ENCODE data around the gene P4HB. TPM values are rescaled to one million over a fixed set of nuclear protein-coding genes. Genes with fewer than 3 reads are reported as not detected.
A peak's percentile ranks its signal among the peaks of the same experiment; 100 is the strongest.

P4HB gene
- total RNA-seq, 6 experiments from 2014 or later = 856 to 5,039 (median 1,455) TPM

DNA sequence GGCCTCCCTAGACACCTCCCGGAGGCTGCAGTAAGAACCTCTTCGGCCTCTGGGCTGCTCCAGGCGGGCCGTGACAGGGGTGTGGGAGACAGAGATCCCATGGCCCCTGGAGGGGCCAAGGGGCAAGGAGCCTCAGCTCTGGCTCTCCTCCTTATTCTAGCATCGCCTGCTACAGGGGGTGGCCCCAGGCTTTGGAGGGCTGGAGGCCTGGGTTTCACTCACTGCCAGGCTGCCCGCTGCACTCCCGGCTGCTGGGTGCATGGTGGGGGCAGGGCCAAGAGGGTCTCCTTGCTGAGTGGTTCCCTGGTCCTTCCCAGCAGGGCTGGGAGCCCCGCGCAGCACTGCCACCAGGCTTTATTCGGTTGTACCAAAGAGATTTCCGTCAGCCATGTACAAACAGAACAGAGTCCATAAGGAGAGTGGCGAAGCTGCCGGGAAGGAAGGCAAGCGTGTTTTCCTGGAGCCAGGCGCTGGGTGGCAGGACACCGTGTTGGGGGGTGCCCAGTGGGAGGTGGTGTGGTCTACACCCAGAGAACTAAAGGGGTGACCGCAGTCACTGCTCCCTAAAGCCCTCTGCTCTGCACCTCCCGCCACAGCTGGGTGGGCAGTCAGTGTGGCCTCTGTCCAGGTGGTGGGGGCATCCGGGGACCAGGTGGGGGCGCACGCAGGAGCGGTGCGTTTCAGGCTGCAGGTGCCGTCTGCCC lies 43.7 kb upstream of the P4HB start:
- Histone ChIP-seq H3K4me3 (no peak overlapping the region), H3K27ac (no peak overlapping the region), H3K9me3 (no peaks in the 10 kb centered on the region), H3K27me3 (no peaks in the 10 kb centered on the region), H3K4me1 (peaks cover 0 to 31% (median 5%) of the 10 kb centered on the region in 4 donors), H3K36me3 (peaks cover 0 to 52% (median 21%) of the 10 kb centered on the region in 4 donors)
- intact Hi-C loops (cut with DNase I) = no loop called here
- TF ChIP-seq, protein P1, sequence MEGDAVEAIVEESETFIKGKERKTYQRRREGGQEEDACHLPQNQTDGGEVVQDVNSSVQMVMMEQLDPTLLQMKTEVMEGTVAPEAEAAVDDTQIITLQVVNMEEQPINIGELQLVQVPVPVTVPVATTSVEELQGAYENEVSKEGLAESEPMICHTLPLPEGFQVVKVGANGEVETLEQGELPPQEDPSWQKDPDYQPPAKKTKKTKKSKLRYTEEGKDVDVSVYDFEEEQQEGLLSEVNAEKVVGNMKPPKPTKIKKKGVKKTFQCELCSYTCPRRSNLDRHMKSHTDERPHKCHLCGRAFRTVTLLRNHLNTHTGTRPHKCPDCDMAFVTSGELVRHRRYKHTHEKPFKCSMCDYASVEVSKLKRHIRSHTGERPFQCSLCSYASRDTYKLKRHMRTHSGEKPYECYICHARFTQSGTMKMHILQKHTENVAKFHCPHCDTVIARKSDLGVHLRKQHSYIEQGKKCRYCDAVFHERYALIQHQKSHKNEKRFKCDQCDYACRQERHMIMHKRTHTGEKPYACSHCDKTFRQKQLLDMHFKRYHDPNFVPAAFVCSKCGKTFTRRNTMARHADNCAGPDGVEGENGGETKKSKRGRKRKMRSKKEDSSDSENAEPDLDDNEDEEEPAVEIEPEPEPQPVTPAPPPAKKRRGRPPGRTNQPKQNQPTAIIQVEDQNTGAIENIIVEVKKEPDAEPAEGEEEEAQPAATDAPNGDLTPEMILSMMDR (IDR thresholded peaks at IDR 0.05) = no peak
- no peak for TF ChIP-seq POLR2A (IDR thresholded peaks at IDR 0.05)
- no peak for DNase-seq
- ATAC-seq = no peak
- 72% methylated on average over 7 of the region's 24 CpGs for WGBS (ENCODE audit: insufficient coverage, low coverage, low lambda C conversion rate, missing lambda C conversion rate)

DNA sequence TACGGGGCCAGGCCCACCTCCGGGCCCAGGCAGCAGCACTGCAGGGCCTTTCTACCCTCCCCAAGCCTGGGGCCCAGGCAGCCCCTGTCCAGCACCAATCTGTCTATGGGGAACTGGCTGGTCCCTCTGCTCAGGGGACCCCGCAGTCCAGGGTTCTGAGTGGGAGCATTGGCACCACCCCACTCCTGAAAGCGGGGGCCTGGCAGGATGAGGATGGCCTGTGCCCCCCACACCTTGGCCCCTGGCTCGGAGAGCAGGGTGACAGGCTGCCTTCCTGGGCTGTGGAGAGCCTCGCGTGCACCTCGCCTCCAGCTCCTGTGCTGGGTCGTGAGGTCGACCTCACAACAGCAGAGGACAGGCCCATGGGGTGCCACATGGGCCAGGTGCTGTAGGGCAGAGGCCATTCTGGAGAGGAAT lies 43.1 kb upstream of the P4HB start:
- no CpG with 5 or more reads among the region's 10 CpGs for WGBS (ENCODE audit: insufficient coverage, low coverage, low lambda C conversion rate, missing lambda C conversion rate)
- ATAC-seq (peak in 2 of 4 donors; percentile 4 to 5), DNase-seq (no peak)
- no peaks in the 10 kb centered on the region for H3K9me3 ChIP-seq
- intact Hi-C loops (cut with DNase I) = no loop called here
- no peak overlapping the region for H3K27ac ChIP-seq
- TF ChIP-seq POLR2A (IDR thresholded peaks at IDR 0.05) = no peak
- TF ChIP-seq, protein P1 (IDR thresholded peaks at IDR 0.05) = no peak
- no peaks in the 10 kb centered on the region for H3K27me3 ChIP-seq
- H3K36me3 ChIP-seq = peaks cover 0 to 49% (median 18%) of the 10 kb centered on the region in 4 donors
- peaks cover 0 to 29% (median 5%) of the 10 kb centered on the region in 4 donors for H3K4me1 ChIP-seq
- no peak overlapping the region for H3K4me3 ChIP-seq

- H3K27ac ChIP-seq = no peak overlapping the region
Measured at GRCh38 chr17:81902653-81903414, 42.5 kb upstream of the P4HB start.

GRCh38 chr17:81902023-81902652 lies 41.8 kb upstream of the P4HB start, which contains the start of gene NPB:
TSS of gene NPB (plus strand) at chr17:81902238. CDS start at chr17:81902278, 40 bp downstream.
- Histone ChIP-seq H3K27ac (no peak within 1 kb of the TSS), H3K4me1 (peaks cover 0 to 21% (median 5%) of the 10 kb centered on the region in 4 donors), H3K4me3 (peak within 1 kb of the TSS in 2 of 3 donors; percentile 18 to 24), H3K27me3 (no peaks in the 10 kb centered on the region), H3K9me3 (no peaks in the 10 kb centered on the region), H3K36me3 (peaks cover 0 to 49% (median 12%) of the 10 kb centered on the region in 4 donors)
- peak; percentile 33 to 64 (median 55) for DNase-seq
- 2% methylated on average over 11 of the region's 79 CpGs for WGBS (ENCODE audit: insufficient coverage, low coverage, low lambda C conversion rate, missing lambda C conversion rate)
- intact Hi-C loops (cut with DNase I) = no loop called here
- ATAC-seq = peak; percentile 45 to 63 (median 50)
- peak; percentile 32 for TF ChIP-seq POLR2A (IDR thresholded peaks at IDR 0.05)
- TF ChIP-seq, protein P1 (IDR thresholded peaks at IDR 0.05) = no peak

More at GRCh38 chr17:81902653-81903414, 42.5 kb upstream of the P4HB start:
- DNase-seq (peak in 2 of 3 donors; percentile 44 to 57), ATAC-seq (peak; percentile 25 to 49 (median 40))
- no peaks in the 10 kb centered on the region for H3K27me3 ChIP-seq
- H3K36me3 ChIP-seq = peaks cover 0 to 49% (median 15%) of the 10 kb centered on the region in 4 donors
- peaks cover 0 to 25% (median 5%) of the 10 kb centered on the region in 4 donors for H3K4me1 ChIP-seq
- intact Hi-C loops (cut with DNase I) = no loop called here
- TF ChIP-seq POLR2A (IDR thresholded peaks at IDR 0.05) = no peak
- TF ChIP-seq, protein P1 (IDR thresholded peaks at IDR 0.05) = no peak
- H3K9me3 ChIP-seq = no peaks in the 10 kb centered on the region
- WGBS (ENCODE audit: insufficient coverage, low coverage, low lambda C conversion rate, missing lambda C conversion rate) = 8% methylated on average over 19 of the region's 47 CpGs
- peak overlapping the region in 1 of 3 donors; percentile 24 for H3K4me3 ChIP-seq
